22Rv1 (cell line): ENCODE data around the gene CROCC.

ENCODE experiments used
- H3K27ac ChIP-seq: fragments of 450-650 bp; 2 replicates; pipeline ENCODE4 v1.5.1; 2017
- CTCF ChIP-seq: fragments of 450-650 bp; IDR thresholded peaks from 2 replicates; pipeline ENCODE4 v1.5.1; 2017; ENCODE audit warnings: mild to moderate bottlenecking
- ZFX ChIP-seq: fragments of 450-650 bp; IDR thresholded peaks from 2 replicates; pipeline ENCODE4 v1.6.1; 2017; ENCODE audit warnings: antibody characterized with exemption, borderline replicate concordance

CROCC gene

GRCh38 chr1:17009706-17010105 is 88.0 kb downstream of the CROCC start:
- no peak overlapping the region for H3K27ac ChIP-seq
- TF ChIP-seq ZFX = no peak
- no peak for TF ChIP-seq CTCF

GRCh38 chr1:17011092-17011438 is 89.3 kb downstream of the CROCC start:
- no peak for TF ChIP-seq ZFX
- TF ChIP-seq CTCF = no peak
- peak overlapping the region; percentile 61; the same call in 1 of the 2 replicates for H3K27ac ChIP-seq

GRCh38 chr1:17011439-17012307 is 89.9 kb downstream of the CROCC start, which contains the start of gene ATP13A2:
TSS of gene ATP13A2 (minus strand) at chr1:17011928. CDS start at chr1:17011738, 190 bp downstream.
- TF ChIP-seq CTCF (no peak), ZFX (no peak)
- H3K27ac ChIP-seq = peak within 1 kb of the TSS; percentile 61

- no peak for TF ChIP-seq ZFX
- TF ChIP-seq CTCF = no peak
- no peak overlapping the region; the same call in 1 of the 2 replicates for H3K27ac ChIP-seq
Observed at GRCh38 chr1:17012775-17013490, 91.2 kb downstream of the CROCC start.

GRCh38 chr1:17013491-17014320 is 92.0 kb downstream of the CROCC start:
- H3K27ac ChIP-seq = no peak overlapping the region
- TF ChIP-seq CTCF = no peak
- no peak for TF ChIP-seq ZFX

GRCh38 chr1:17014671-17015567 is 93.2 kb downstream of the CROCC start:
- H3K27ac ChIP-seq = no peak overlapping the region
- TF ChIP-seq CTCF = no peak
- no peak for TF ChIP-seq ZFX
